Peyer's patch (tissue), 4 donors: ENCODE measurements around the gene CSMD2. TPM values are rescaled to one million over a fixed set of nuclear protein-coding genes. Genes with fewer than 3 reads are reported as not detected.

ENCODE experiments used
- DNase-seq, 3 donors: peaks; one replicate each; pipeline ENCODE4 v3.0.0-alpha.2; 2017 to 2019
- H3K27ac ChIP-seq, 4 donors: fragments of 200-600 bp; sonication (generic); one replicate each; pipeline ENCODE4 v1.5.1; 2016 to 2019
- H3K27me3 ChIP-seq, 2 donors: fragments of 200-600 bp; sonication (generic); one replicate each; pipeline ENCODE4 v1.5.1; 2019
- H3K36me3 ChIP-seq, 3 donors: fragments of 200-600 bp; sonication (generic); one replicate each; pipeline ENCODE4 v1.5.1; 2016 to 2019
- H3K4me1 ChIP-seq, 4 donors: fragments of 200-600 bp; sonication (generic); one replicate each; pipeline ENCODE4 v1.5.1; 2016 to 2019
- H3K4me3 ChIP-seq, 4 donors: fragments of 200-600 bp; sonication (generic); 1 replicate in 3 of 4; 2 replicates in 1 of 4; pipeline ENCODE4 v1.5.1; 2016 to 2019; ENCODE audit warnings: mild to moderate bottlenecking in 1 of 4
- H3K9me3 ChIP-seq, 4 donors: fragments of 200-600 bp; sonication (generic); one replicate each; pipeline ENCODE4 v1.5.1; 2016 to 2019; ENCODE audit warnings: mild to moderate bottlenecking in 1 of 4
- POLR2A ChIP-seq, 2 donors: fragments of 450-650 bp; IDR thresholded peaks; one replicate each; pipeline ENCODE4 v1.5.1; 2017; ENCODE audit warnings: antibody characterized with exemption in 2 of 2, mild to moderate bottlenecking in 2 of 2, moderate library complexity in 2 of 2
- total RNA-seq, 4 donors: library from RNA; depleted of rRNA; stranded (reverse); fragments of >200 nt; gene quantifications; one replicate each; pipeline ENCODE4 v1.1.0, GENCODE V29; 2016
- TF ChIP-seq, protein P1 (sequence below), 6 experiments: fragments of 450-650 bp in 4 of 6; fragments of 200-600 bp in 2 of 6; sonication (generic) in 1 of 6; IDR thresholded peaks; one replicate each; pipeline ENCODE4 v1.5.1; 2017 to 2019; ENCODE audit warnings: antibody characterized with exemption in 6 of 6, mild to moderate bottlenecking in 3 of 6, moderate library complexity in 1 of 6

CSMD2 gene
- total RNA-seq, 4 donors from 2014 or later, result under 0.01 to 1.2 (median 0.70) TPM

DNA sequence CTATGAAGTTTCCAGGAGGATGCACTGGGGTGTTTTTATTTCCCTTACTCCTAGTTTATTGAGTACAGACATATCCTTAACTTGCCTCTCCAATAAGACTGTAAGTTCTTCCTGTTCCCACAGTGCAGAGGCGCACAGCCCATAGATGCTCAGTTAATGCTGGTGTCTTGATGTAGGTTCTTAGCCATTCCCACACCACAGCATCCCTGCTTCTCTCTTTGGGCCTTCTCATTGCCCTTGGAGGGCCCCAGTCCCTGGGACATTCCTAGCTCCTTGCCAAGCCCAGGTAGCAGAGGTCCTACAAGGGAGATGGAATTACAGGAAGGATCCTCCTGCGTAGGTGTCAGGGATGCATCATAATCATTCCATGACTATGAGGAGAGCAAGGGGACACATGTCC, 362.8 kb downstream of the CSMD2 start:
- H3K4me1 ChIP-seq, result no peaks in the 10 kb centered on the region
- no peaks in the 10 kb centered on the region for H3K36me3 ChIP-seq
- no peak overlapping the region for H3K4me3 ChIP-seq
- H3K27me3 ChIP-seq, result no peaks in the 10 kb centered on the region
- H3K27ac ChIP-seq, result no peak overlapping the region
- TF ChIP-seq, protein P1, sequence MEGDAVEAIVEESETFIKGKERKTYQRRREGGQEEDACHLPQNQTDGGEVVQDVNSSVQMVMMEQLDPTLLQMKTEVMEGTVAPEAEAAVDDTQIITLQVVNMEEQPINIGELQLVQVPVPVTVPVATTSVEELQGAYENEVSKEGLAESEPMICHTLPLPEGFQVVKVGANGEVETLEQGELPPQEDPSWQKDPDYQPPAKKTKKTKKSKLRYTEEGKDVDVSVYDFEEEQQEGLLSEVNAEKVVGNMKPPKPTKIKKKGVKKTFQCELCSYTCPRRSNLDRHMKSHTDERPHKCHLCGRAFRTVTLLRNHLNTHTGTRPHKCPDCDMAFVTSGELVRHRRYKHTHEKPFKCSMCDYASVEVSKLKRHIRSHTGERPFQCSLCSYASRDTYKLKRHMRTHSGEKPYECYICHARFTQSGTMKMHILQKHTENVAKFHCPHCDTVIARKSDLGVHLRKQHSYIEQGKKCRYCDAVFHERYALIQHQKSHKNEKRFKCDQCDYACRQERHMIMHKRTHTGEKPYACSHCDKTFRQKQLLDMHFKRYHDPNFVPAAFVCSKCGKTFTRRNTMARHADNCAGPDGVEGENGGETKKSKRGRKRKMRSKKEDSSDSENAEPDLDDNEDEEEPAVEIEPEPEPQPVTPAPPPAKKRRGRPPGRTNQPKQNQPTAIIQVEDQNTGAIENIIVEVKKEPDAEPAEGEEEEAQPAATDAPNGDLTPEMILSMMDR (IDR thresholded peaks at IDR 0.05), result no peak
- TF ChIP-seq POLR2A (IDR thresholded peaks at IDR 0.05), result no peak
- DNase-seq, result no peak
- H3K9me3 ChIP-seq, result peaks cover 0 to 8% (median 0%) of the 10 kb centered on the region in 4 donors

DNA sequence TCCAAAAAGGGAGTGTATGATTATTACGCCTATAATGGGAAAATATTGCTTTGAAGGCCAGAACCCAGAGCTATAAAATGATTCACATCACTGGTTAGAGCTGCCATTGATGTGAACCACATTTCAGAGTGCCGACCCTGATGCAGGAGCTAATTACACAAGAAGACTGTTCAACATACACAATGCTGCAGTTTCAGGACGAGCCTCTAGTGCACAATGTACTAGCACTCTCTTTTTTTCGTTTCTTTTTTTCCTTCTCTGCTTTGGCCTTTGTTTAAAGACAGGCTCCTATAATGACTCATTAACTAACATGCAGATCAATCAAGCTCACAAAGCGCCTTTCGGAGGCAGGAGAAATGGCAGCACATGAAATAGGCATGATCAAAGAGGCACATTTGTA, 367.2 kb downstream of the CSMD2 start:
- H3K36me3 ChIP-seq, result no peaks in the 10 kb centered on the region
- no peaks in the 10 kb centered on the region for H3K27me3 ChIP-seq
- H3K4me3 ChIP-seq, result no peak overlapping the region
- DNase-seq, result no peak
- no peak for TF ChIP-seq POLR2A (IDR thresholded peaks at IDR 0.05)
- TF ChIP-seq, protein P1 (IDR thresholded peaks at IDR 0.05), result no peak
- no peaks in the 10 kb centered on the region for H3K4me1 ChIP-seq
- H3K27ac ChIP-seq, result no peak overlapping the region
- peaks cover 0 to 12% (median 0%) of the 10 kb centered on the region in 4 donors for H3K9me3 ChIP-seq

DNA sequence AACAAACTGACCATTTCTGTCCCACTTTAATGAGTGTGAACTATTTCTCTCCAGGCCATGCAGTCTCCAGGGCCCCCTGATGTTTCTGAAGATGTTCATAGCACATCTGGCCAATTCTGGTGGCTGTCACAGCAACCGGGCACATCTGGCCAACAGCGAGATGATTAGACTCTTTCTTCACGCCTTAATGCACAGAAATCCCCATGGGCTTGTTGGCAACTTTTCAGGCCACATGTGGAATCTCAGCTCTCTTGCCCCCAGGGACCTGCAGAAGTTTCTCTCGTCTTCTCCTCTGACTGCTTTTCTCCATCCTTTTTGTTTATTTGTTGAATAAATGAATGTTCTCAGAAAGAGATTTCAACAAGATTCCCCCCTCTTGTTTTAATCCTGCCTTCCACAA, 372.4 kb downstream of the CSMD2 start:
- Histone ChIP-seq H3K36me3 (no peaks in the 10 kb centered on the region), H3K27me3 (no peaks in the 10 kb centered on the region), H3K27ac (no peak overlapping the region), H3K4me1 (no peaks in the 10 kb centered on the region), H3K9me3 (peaks cover 0 to 7% (median 0%) of the 10 kb centered on the region in 4 donors), H3K4me3 (no peak overlapping the region)
- DNase-seq, result no peak
- TF ChIP-seq, protein P1 (IDR thresholded peaks at IDR 0.05), result no peak
- TF ChIP-seq POLR2A (IDR thresholded peaks at IDR 0.05), result no peak

DNA sequence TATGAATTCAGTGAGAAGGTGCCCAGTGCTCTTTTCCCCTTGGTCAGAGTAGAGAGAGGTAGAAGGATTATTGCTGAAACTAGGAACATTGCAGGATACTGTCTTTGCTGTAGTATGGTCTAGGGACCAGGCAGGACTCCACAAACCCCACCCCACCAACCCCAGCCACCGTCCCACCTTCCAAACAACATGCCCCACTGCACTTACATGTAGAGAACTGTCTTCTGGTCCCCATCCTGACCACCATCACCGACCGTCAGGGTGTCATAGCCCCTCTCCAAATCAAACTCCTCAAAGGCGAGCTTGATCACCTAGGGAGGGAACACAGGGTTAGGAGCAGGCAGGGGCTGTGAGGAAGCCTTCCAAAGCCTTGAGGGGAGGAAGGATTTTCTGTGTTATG, 372.8 kb downstream of the CSMD2 start:
- TF ChIP-seq, protein P1 (IDR thresholded peaks at IDR 0.05), result no peak
- peaks cover 0 to 3% (median 0%) of the 10 kb centered on the region in 4 donors for H3K9me3 ChIP-seq
- no peak overlapping the region for H3K4me3 ChIP-seq
- no peaks in the 10 kb centered on the region for H3K4me1 ChIP-seq
- no peak for DNase-seq
- no peaks in the 10 kb centered on the region for H3K27me3 ChIP-seq
- no peak overlapping the region for H3K27ac ChIP-seq
- no peaks in the 10 kb centered on the region for H3K36me3 ChIP-seq

DNA sequence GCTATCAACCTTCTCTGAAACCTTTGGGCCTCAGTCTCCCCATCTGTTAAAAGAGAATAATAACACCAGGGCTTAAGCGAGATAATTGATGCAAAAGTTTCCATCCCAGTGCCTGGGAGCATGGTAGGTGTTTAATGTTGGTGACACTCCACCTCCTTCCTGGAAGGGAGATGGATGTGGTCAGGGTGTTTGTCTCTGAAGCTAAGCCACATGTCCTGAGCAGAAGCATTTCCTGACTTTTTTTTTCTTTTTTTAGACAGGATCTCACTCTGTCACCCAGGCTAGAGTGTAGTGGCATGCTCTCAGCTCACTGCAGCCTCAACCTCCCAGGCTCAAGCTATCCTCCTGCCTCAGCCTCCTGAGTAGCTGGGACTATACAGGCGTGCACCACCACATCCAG, 373.8 kb downstream of the CSMD2 start:
- Histone ChIP-seq H3K9me3 (peaks cover 0 to 3% (median 0%) of the 10 kb centered on the region in 4 donors), H3K36me3 (no peaks in the 10 kb centered on the region), H3K27ac (no peak overlapping the region), H3K27me3 (no peaks in the 10 kb centered on the region), H3K4me1 (no peaks in the 10 kb centered on the region), H3K4me3 (no peak overlapping the region)
- TF ChIP-seq, protein P1 (IDR thresholded peaks at IDR 0.05), result no peak
- TF ChIP-seq POLR2A (IDR thresholded peaks at IDR 0.05), result no peak
- no peak for DNase-seq

DNA sequence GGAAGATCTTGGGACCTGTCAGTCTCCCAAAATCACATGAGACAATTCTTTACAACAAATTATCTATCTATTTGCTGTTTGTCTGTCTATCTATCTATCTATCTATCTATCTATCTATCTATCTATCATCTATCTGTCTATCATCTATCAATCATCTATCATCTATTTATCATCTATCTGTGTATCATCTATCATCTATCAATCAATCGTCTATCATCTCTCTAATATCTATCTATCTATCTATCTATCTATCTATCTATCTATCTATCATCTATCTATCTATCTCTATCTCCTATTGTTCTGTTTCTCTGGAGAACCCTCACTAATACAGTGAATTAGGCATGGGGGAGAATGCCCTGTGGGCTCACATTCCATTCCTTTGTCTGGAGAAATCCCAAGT, 374.5 kb downstream of the CSMD2 start:
- H3K4me3 ChIP-seq, result no peak overlapping the region
- H3K27me3 ChIP-seq, result no peaks in the 10 kb centered on the region
- H3K27ac ChIP-seq, result no peak overlapping the region
- no peaks in the 10 kb centered on the region for H3K4me1 ChIP-seq
- H3K9me3 ChIP-seq, result no peaks in the 10 kb centered on the region
- no peaks in the 10 kb centered on the region for H3K36me3 ChIP-seq
- DNase-seq, result no peak
- no peak for TF ChIP-seq POLR2A (IDR thresholded peaks at IDR 0.05)
- TF ChIP-seq, protein P1 (IDR thresholded peaks at IDR 0.05), result no peak
